Liver (tissue), 9 donors: ENCODE measurements around the gene SMIM44. TPM values are rescaled to one million over a fixed set of nuclear protein-coding genes. Genes with fewer than 3 reads are reported as not detected.

Experiments
- DNase-seq: peaks from one replicate; pipeline ENCODE4 v3.0.0-alpha.2; 2017; ENCODE audit warnings: low spot score
- H3K27ac ChIP-seq, 2 donors: one replicate each; pipeline ENCODE4 v1.7.0; 2013; ENCODE audit warnings: inconsistent platforms in 2 of 2, low read length in 2 of 2, control low read depth in 1 of 2, low read depth in 1 of 2, mild to moderate bottlenecking in 1 of 2
- H3K27me3 ChIP-seq, 4 donors: one replicate each; pipeline versions ENCODE4 v1.6.1 to v1.7.0; 2013; ENCODE audit warnings: low read length in 3 of 4, inconsistent platforms in 1 of 4, mild to moderate bottlenecking in 1 of 4, moderate library complexity in 1 of 4; ENCODE audit not compliant: control insufficient read depth in 4 of 4, insufficient read depth in 4 of 4
- H3K36me3 ChIP-seq, 4 donors: one replicate each; pipeline versions ENCODE4 v1.6.1 to v1.7.0; 2013; ENCODE audit warnings: low read length in 3 of 4, mild to moderate bottlenecking in 3 of 4, low read depth in 1 of 4, moderate library complexity in 1 of 4; ENCODE audit not compliant: control insufficient read depth in 4 of 4, insufficient read depth in 3 of 4
- H3K4me1 ChIP-seq, 4 donors: one replicate each; pipeline versions ENCODE4 v1.6.1 to v1.7.0; 2013; ENCODE audit warnings: low read length in 3 of 4, mild to moderate bottlenecking in 3 of 4, moderate library complexity in 1 of 4; ENCODE audit not compliant: control insufficient read depth in 4 of 4, insufficient read depth in 4 of 4
- H3K4me3 ChIP-seq, 3 donors: one replicate each; pipeline versions ENCODE4 v1.6.1 to v1.7.0; 2013; ENCODE audit warnings: low read length in 3 of 3, control low read depth in 1 of 3, low read depth in 1 of 3, mild to moderate bottlenecking in 1 of 3
- H3K9ac ChIP-seq, 2 donors: one replicate each; pipeline ENCODE4 v1.7.0; 2013; ENCODE audit warnings: low read length in 2 of 2, mild to moderate bottlenecking in 2 of 2, moderate library complexity in 2 of 2, control low read depth in 1 of 2, low read depth in 1 of 2
- H3K9me3 ChIP-seq, 4 donors: one replicate each; pipeline versions ENCODE4 v1.6.1 to v1.7.0; 2013; ENCODE audit warnings: low read length in 3 of 4; ENCODE audit not compliant: control insufficient read depth in 4 of 4
- ATF3 ChIP-seq: IDR thresholded peaks from 2 replicates; pipeline ENCODE4 v1.6.1; 2016; ENCODE audit warnings: antibody characterized with exemption
- CTCF ChIP-seq: fragments of 150-350 bp; IDR thresholded peaks from 2 replicates; pipeline ENCODE4 v1.5.1; 2017; ENCODE audit warnings: improper control_type of control experiment, low read depth, low read length; ENCODE audit not compliant: missing input control
- EGR1 ChIP-seq, 2 donors: IDR thresholded peaks; 2 replicates each; pipeline ENCODE4 v1.6.1; 2016 to 2018; ENCODE audit warnings: antibody characterized with exemption in 2 of 2, low read depth in 2 of 2
- FOXA1 ChIP-seq: IDR thresholded peaks from 2 replicates; pipeline ENCODE4 v1.6.1; 2016; ENCODE audit warnings: antibody characterized with exemption
- FOXA2 ChIP-seq: IDR thresholded peaks from 2 replicates; pipeline ENCODE4 v1.6.1; 2016; ENCODE audit warnings: antibody characterized with exemption
- GABPA ChIP-seq, 2 donors: IDR thresholded peaks in 1 of 2; conservative IDR thresholded peaks in 1 of 2; 2 replicates each; pipeline ENCODE4 v1.6.1; 2016; ENCODE audit warnings: antibody characterized with exemption in 2 of 2, mild to moderate bottlenecking in 1 of 2, moderate library complexity in 1 of 2
- HNF4A ChIP-seq, 2 donors: conservative IDR thresholded peaks; 2 replicates each; pipeline ENCODE4 v1.6.1; 2016; ENCODE audit warnings: antibody characterized with exemption in 2 of 2, mild to moderate bottlenecking in 2 of 2
- HNF4G ChIP-seq: IDR thresholded peaks from 2 replicates; pipeline ENCODE4 v1.6.1; 2016; ENCODE audit warnings: antibody characterized with exemption
- JUND ChIP-seq, 2 donors: IDR thresholded peaks; 2 replicates each; pipeline ENCODE4 v1.6.1; 2016; ENCODE audit warnings: antibody characterized with exemption in 2 of 2
- MAX ChIP-seq: IDR thresholded peaks from 2 replicates; pipeline ENCODE4 v1.6.1; 2016; ENCODE audit warnings: antibody characterized with exemption
- NR2F2 ChIP-seq: IDR thresholded peaks from 2 replicates; pipeline ENCODE4 v1.6.1; 2016; ENCODE audit warnings: antibody characterized with exemption
- RAD21 ChIP-seq, 2 donors: IDR thresholded peaks; 2 replicates each; pipeline ENCODE4 v1.6.1; 2016; ENCODE audit warnings: antibody characterized with exemption in 2 of 2, mild to moderate bottlenecking in 2 of 2
- REST ChIP-seq: IDR thresholded peaks from 2 replicates; pipeline ENCODE4 v1.6.1; 2016; ENCODE audit warnings: antibody characterized with exemption, mild to moderate bottlenecking
- RXRA ChIP-seq, 2 donors: IDR thresholded peaks; 2 replicates each; pipeline ENCODE4 v1.6.1; 2017 to 2018; ENCODE audit warnings: antibody characterized with exemption in 2 of 2, mild to moderate bottlenecking in 1 of 2
- SP1 ChIP-seq: IDR thresholded peaks from 2 replicates; pipeline ENCODE4 v1.6.1; 2018; ENCODE audit warnings: antibody characterized with exemption, mild to moderate bottlenecking
- TAF1 ChIP-seq: conservative IDR thresholded peaks from 2 replicates; pipeline ENCODE4 v1.6.1; 2016; ENCODE audit warnings: antibody characterized with exemption, mild to moderate bottlenecking
- YY1 ChIP-seq: IDR thresholded peaks from 2 replicates; pipeline ENCODE4 v1.6.1; 2016; ENCODE audit warnings: antibody characterized with exemption, mild to moderate bottlenecking
- ZBTB33 ChIP-seq: IDR thresholded peaks from 2 replicates; pipeline ENCODE4 v1.6.1; 2016; ENCODE audit warnings: antibody characterized with exemption
- WGBS: extraction: QIAGEN DNeasy Blood & Tissue Kit; methylation state at CpG from one replicate; pipeline ENCODE4 v1.1.7; 2013; 5-methylcytosine and 5-hydroxymethylcytosine counted together
- polyA plus RNA-seq, 2 donors: library from polyadenylated mRNA; stranded (reverse) in 1 of 2; unstranded in 1 of 2; fragments of 200-250 nt in 1 of 2; fragments of >200 nt in 1 of 2; fragmentation: Nextera tagmentation in 1 of 2; extraction: Ambion mirVana in 1 of 2; gene quantifications; one replicate each; pipeline versions ENCODE4 v1.2.1 to v1.2.3, GENCODE V29; 2013 to 2015
- total RNA-seq, 2 donors: library from RNA; depleted of rRNA; stranded (reverse); fragments of >200 nt; gene quantifications; one replicate each; pipeline ENCODE4 v1.2.3, GENCODE V29; 2014
- donor health status: healthy.
- donor health status: healthy.
- donor health status: healthy.
- donor health status: healthy.
- donor health status: healthy.

SMIM44 gene
- total and polyA plus RNA-seq, 4 donors: not detected

- TF ChIP-seq ZBTB33 (no peak), HNF4A (conservative IDR thresholded peaks at IDR 0.05) (no peak), FOXA2 (no peak)
Observed at GRCh38 chr19:3441986-3442329, 41.3 kb downstream of the SMIM44 start (continued).

GRCh38 chr19:3441089-3441985, 41.9 kb downstream of the SMIM44 start:
- WGBS: 86% methylated on average over 25 of the region's 25 CpGs
- DNase-seq: no peak
- H3K27me3 ChIP-seq: no peaks in the 10 kb centered on the region
- H3K4me3 ChIP-seq: no peak overlapping the region
- no peak overlapping the region for H3K9ac ChIP-seq
- H3K4me1 ChIP-seq: peaks cover 0 to 17% (median 1%) of the 10 kb centered on the region in 4 donors
- H3K36me3 ChIP-seq: peaks cover 13 to 48% (median 38%) of the 10 kb centered on the region in 4 donors
- H3K9me3 ChIP-seq: no peaks in the 10 kb centered on the region
- no peak for TF ChIP-seq GABPA (IDR thresholded peaks at IDR 0.05 in 1 of 2, conservative IDR thresholded peaks at IDR 0.05 in 1 of 2)
- TF ChIP-seq JUND (IDR thresholded peaks at IDR 0.05): no peak
- no peak for TF ChIP-seq NR2F2
- no peak for TF ChIP-seq SP1
- no peak for TF ChIP-seq HNF4A (conservative IDR thresholded peaks at IDR 0.05)
- TF ChIP-seq CTCF: no peak
- no peak for TF ChIP-seq RAD21 (IDR thresholded peaks at IDR 0.05)
- TF ChIP-seq YY1: no peak
- no peak for TF ChIP-seq FOXA2
- no peak for TF ChIP-seq RXRA (IDR thresholded peaks at IDR 0.05)
- TF ChIP-seq ATF3: no peak
- TF ChIP-seq TAF1: no peak
- TF ChIP-seq FOXA1: no peak
- TF ChIP-seq ZBTB33: no peak
- TF ChIP-seq HNF4G: no peak
- TF ChIP-seq MAX: no peak
- no peak for TF ChIP-seq EGR1 (IDR thresholded peaks at IDR 0.05; ENCODE audit: low read depth in 2 of 2)
- TF ChIP-seq REST: no peak
- peak overlapping the region in 1 of 2 donors; percentile 4 for H3K27ac ChIP-seq
